Measurements from ENCODE around the gene KAZN. TPM values are rescaled to one million over a fixed set of nuclear protein-coding genes. Genes with fewer than 3 reads are reported as not detected.

Gene KAZN
- polyA plus RNA-seq, 1 experiment, result 5.5 TPM

DNA sequence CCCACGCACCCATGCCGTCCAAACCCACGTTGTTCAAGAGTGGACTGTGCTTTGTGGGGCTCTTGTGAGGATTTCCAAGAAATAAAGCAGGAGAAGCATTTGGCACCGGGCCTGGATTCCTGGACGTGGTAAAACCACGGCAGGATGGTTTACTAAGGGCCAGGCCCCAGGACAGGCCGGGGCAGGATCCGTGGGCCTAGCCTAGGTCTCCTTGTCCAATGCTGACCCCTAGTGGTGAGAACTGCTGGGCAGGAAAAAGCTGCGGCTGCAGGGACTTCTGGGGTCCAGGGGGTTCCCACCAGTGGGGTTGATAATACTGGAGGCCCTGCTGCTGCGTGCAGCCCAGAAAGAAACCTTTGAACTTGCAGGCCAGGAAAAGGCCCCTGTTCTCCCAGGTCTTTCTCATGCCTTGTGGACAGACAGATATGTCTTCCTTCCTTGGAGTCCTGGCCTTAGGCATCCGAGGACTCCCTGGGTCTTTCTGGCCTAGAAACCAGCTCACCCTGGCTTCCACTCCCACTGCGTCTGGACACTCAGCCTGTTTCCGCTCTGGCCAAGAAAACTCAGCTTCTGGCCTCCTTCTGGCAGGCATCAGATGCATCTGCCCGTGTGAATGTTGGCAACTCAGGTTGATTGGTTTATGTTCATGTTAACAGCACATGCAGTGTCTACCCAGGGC lies 448.1 kb downstream of the KAZN start:
- DNase-seq (ENCODE audit: low read depth), result peak; percentile 11
- H3K27me3 ChIP-seq (ENCODE audit: control insufficient read depth, insufficient read depth, low read length), result no peaks in the 10 kb centered on the region
- ChIA-PET CTCF (interaction anchor here (0.6 to 2.7 kb wide), 18 partner anchors 10 to 1625 kb away, joined by 3 to 19 read pairs (median 4); no protein-coding TSS in a partner anchor), POLR2A (no interaction called here)
- H3K4me3 ChIP-seq (ENCODE audit: low read depth, low read length), result no peak overlapping the region
- peaks cover 4% of the 10 kb centered on the region; the same call in 1 of the 2 replicates for H3K36me3 ChIP-seq (ENCODE audit: control insufficient read depth, insufficient read depth, low read length)
- TF ChIP-seq, protein P1, sequence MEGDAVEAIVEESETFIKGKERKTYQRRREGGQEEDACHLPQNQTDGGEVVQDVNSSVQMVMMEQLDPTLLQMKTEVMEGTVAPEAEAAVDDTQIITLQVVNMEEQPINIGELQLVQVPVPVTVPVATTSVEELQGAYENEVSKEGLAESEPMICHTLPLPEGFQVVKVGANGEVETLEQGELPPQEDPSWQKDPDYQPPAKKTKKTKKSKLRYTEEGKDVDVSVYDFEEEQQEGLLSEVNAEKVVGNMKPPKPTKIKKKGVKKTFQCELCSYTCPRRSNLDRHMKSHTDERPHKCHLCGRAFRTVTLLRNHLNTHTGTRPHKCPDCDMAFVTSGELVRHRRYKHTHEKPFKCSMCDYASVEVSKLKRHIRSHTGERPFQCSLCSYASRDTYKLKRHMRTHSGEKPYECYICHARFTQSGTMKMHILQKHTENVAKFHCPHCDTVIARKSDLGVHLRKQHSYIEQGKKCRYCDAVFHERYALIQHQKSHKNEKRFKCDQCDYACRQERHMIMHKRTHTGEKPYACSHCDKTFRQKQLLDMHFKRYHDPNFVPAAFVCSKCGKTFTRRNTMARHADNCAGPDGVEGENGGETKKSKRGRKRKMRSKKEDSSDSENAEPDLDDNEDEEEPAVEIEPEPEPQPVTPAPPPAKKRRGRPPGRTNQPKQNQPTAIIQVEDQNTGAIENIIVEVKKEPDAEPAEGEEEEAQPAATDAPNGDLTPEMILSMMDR (IDR thresholded peaks at IDR 0.05; ENCODE audit: insufficient read depth, low read depth, low read length), result peak; percentile 98

DNA sequence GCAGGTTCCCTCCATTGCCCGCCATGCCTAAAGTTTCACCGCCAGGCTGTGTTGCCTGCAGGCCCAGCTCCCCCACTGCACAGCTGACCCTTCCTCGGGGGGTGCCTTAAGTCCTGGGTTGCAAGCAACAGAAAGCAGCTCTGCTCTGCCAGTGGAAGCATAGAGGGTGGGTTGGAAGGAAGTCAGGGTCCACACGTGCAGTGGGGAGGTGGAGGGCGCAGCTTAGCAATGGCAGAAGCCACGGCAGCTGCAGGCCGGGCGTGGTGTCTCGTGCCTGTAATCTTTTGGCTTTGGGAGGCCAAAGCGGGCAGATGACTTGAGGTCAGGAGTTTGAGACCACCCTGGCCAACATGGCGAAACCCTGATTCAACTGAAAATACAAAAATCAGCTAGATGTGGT lies 448.8 kb downstream of the KAZN start:
- DNase-seq (ENCODE audit: low read depth), result no peak
- ChIA-PET POLR2A (no interaction called here), CTCF (interaction anchor here (0.6 to 2.7 kb wide), 18 partner anchors 9 to 1625 kb away, joined by 3 to 19 read pairs (median 4); no protein-coding TSS in a partner anchor)
- H3K36me3 ChIP-seq (ENCODE audit: control insufficient read depth, insufficient read depth, low read length), result peaks cover 4% of the 10 kb centered on the region; the same call in 1 of the 2 replicates
- TF ChIP-seq, protein P1 (IDR thresholded peaks at IDR 0.05; ENCODE audit: insufficient read depth, low read depth, low read length), result no peak
- H3K4me3 ChIP-seq (ENCODE audit: low read depth, low read length), result no peak overlapping the region
- H3K27me3 ChIP-seq (ENCODE audit: control insufficient read depth, insufficient read depth, low read length), result no peaks in the 10 kb centered on the region

DNA sequence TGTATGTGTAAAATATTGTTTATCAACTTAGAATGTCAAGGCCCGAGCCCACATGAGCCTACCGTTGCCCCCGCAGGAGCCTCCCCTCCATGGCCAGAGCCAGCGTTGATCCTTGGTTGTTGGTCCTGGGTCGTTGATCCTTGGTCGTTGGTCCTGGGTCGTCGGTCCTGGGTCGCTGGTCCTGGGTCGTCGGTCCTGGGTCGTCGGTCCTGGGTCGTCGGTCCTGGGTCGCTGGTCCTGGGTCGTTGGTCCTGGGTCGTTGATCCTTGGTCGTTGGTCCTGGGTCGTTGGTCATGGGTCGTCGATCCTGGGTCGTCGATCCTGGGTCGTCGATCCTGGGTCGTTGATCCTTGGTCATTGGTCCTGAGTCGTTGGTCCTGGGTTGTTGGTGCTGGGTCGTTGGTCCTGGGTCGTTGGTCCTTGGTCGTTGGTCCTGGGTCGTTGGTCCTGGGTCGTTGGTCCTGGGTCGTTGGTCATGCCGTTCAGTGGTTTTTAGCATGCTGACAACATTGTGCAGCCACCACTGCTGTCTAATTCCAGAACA lies 450.0 kb downstream of the KAZN start:
- DNase-seq (ENCODE audit: low read depth), result no peak
- no peaks in the 10 kb centered on the region for H3K27me3 ChIP-seq (ENCODE audit: control insufficient read depth, insufficient read depth, low read length)
- CTCF ChIA-PET, result interaction anchor here (1.1 to 2.0 kb wide), 2 partner anchors 21 to 1083 kb away, joined by 3 to 12 read pairs; no protein-coding TSS in a partner anchor
- POLR2A ChIA-PET, result no interaction called here
- TF ChIP-seq, protein P1 (IDR thresholded peaks at IDR 0.05; ENCODE audit: insufficient read depth, low read depth, low read length), result no peak
- H3K36me3 ChIP-seq (ENCODE audit: control insufficient read depth, insufficient read depth, low read length), result peaks cover 6% of the 10 kb centered on the region; the same call in 1 of the 2 replicates
- H3K4me3 ChIP-seq (ENCODE audit: low read depth, low read length), result no peak overlapping the region

DNA sequence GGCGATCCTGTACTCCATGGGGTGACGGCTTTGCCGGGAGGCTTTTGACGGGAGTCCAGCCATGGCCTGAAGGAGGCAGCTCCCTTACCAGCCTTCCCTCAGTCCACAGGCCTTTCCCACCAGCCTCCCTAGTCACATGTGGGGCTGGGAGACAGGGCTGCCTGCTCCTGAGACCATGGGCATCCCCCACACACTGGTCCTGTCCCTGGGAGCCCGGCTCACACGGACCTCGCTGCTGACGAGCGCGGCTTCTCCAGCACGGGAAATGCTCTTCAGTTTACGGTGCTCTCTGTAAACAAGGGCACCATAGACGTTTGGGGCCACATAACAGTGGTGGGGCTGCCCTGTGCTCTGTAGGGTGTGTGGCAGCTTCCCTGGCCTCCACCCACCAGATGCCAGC lies 450.6 kb downstream of the KAZN start:
- CTCF ChIA-PET, result interaction anchor here (1.1 kb wide), 1 partner anchor 1083 kb away, joined by 3 read pairs; no protein-coding TSS in a partner anchor
- TF ChIP-seq, protein P1 (IDR thresholded peaks at IDR 0.05; ENCODE audit: insufficient read depth, low read depth, low read length), result no peak
- Histone ChIP-seq H3K27me3 (ENCODE audit: control insufficient read depth, insufficient read depth, low read length) (no peaks in the 10 kb centered on the region), H3K36me3 (ENCODE audit: control insufficient read depth, insufficient read depth, low read length) (peaks cover 7% of the 10 kb centered on the region), H3K4me3 (ENCODE audit: low read depth, low read length) (no peak overlapping the region)
- DNase-seq (ENCODE audit: low read depth), result no peak
- POLR2A ChIA-PET, result no interaction called here

DNA sequence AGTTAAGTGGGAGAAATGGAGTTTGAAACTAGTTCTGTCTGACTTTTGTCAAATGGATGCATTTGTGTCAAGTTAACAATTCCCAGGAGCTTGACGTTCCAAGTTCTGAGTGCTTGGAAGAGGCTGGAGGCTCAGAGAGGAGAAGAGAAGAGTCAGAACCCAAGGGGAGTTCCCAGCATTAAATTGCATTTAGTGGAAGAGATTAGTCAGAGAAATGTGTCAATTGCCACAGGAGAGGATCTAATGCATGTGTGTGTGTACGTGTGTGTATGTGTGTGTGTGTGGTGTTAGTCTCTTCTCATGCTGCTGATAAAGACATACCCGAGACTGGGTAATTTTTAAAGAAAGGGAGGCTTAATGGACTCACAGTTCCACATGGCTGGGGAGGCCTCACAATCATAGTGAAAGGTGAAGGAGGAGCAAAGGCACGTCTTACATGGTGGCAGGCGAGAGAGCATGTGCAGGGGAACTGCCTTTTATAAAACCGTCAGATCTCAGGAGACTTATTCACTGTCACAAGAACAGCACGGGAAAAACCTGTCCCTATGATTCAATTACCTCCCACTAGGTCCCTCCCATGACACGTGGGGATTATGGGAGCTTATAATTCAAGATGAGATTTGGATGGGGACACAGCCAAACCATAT lies 453.5 kb downstream of the KAZN start:
- CTCF ChIA-PET, result no interaction called here
- peaks cover 6% of the 10 kb centered on the region for H3K36me3 ChIP-seq (ENCODE audit: control insufficient read depth, insufficient read depth, low read length)
- DNase-seq (ENCODE audit: low read depth), result no peak
- H3K4me3 ChIP-seq (ENCODE audit: low read depth, low read length), result no peak overlapping the region
- TF ChIP-seq, protein P1 (IDR thresholded peaks at IDR 0.05; ENCODE audit: insufficient read depth, low read depth, low read length), result no peak
- H3K27me3 ChIP-seq (ENCODE audit: control insufficient read depth, insufficient read depth, low read length), result no peaks in the 10 kb centered on the region
- POLR2A ChIA-PET, result no interaction called here

Measured in BJ (cell line).